ENCODE results near the gene EIF4E2.

DNA sequence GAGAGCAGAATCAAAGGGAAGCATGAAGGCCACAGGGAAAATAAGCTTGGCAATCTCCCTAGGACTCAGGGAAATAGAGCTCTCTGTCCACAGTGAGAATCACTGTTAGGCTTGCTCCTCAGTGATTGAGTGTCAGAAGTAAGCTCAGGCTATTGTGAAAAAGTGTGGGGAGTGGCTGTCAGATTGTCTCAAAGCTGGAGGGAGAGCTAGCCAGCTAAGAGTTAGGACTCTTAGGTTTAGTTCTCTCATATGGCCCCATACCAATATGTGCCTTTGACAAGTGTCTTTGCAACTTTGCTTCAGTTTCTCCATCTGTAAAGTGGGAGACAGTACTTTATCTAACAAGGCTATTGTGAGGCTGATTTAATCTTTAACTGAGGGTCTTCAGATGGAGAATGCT is 17.2 kb downstream of the EIF4E2 start:
- TF ChIP-seq CTCF (IDR thresholded peaks at IDR 0.05) (no peak), POLR2A (IDR thresholded peaks at IDR 0.05) (no peak)

All from right lobe of liver (tissue), 4 donors.